HepG2 (cell line): ENCODE data around the gene TMEM95. TPM values are rescaled to one million over a fixed set of nuclear protein-coding genes. Genes with fewer than 3 reads are reported as not detected.

Experiments
- BHLHE40 ChIP-seq: IDR thresholded peaks from 2 replicates; pipeline ENCODE4 v1.6.1; 2011; ENCODE audit warnings: low read length, improper control_type of control experiment
- HOXA3 ChIP-seq: sonication (generic); formaldehyde crosslinking; IDR thresholded peaks from 2 replicates; pipeline ENCODE4 v1.5.0; 2020; ENCODE audit warnings: missing genetic modification reagents
- IRF1 ChIP-seq: sonication (generic); formaldehyde crosslinking; IDR thresholded peaks from 2 replicates; pipeline ENCODE4 v1.4.0; 2020; ENCODE audit warnings: low read depth, mild to moderate bottlenecking, missing genetic modification reagents
- NAIF1 ChIP-seq: sonication (generic); formaldehyde crosslinking; IDR thresholded peaks from 2 replicates; pipeline ENCODE4 v1.5.0; 2020; ENCODE audit warnings: mild to moderate bottlenecking, missing genetic modification reagents, borderline replicate concordance
- NFAT5 ChIP-seq: sonication (generic); formaldehyde crosslinking; IDR thresholded peaks from 2 replicates; pipeline ENCODE4 v1.4.0; 2020; ENCODE audit warnings: missing genetic modification reagents
- PAWR ChIP-seq: sonication (generic); formaldehyde crosslinking; IDR thresholded peaks from 2 replicates; pipeline ENCODE4 v1.4.0; 2020; ENCODE audit warnings: missing genetic modification reagents, mild to moderate bottlenecking, borderline replicate concordance
- RFX5 ChIP-seq: IDR thresholded peaks from 2 replicates; pipeline ENCODE4 v1.6.1; 2011; ENCODE audit warnings: low read depth, low read length, improper control_type of control experiment
- TAF1 ChIP-seq: sonication (generic); formaldehyde crosslinking; IDR thresholded peaks from 2 replicates; pipeline ENCODE4 v1.4.0; 2020; ENCODE audit warnings: missing genetic modification reagents
- TSC22D2 ChIP-seq: sonication (generic); formaldehyde crosslinking; IDR thresholded peaks from 2 replicates; pipeline ENCODE4 v1.5.1; 2020; ENCODE audit warnings: missing genetic modification reagents, mild to moderate bottlenecking, borderline replicate concordance
- WIZ ChIP-seq: sonication (generic); formaldehyde crosslinking; IDR thresholded peaks from 2 replicates; pipeline ENCODE4 v1.5.1; 2020; ENCODE audit warnings: mild to moderate bottlenecking, missing genetic modification reagents
- ZBTB7B ChIP-seq: sonication (generic); formaldehyde crosslinking; IDR thresholded peaks from 2 replicates; pipeline ENCODE4 v1.4.0; 2020; ENCODE audit warnings: missing genetic modification reagents
- ZNF780A ChIP-seq: sonication (generic); formaldehyde crosslinking; IDR thresholded peaks from 2 replicates; pipeline ENCODE4 v1.8.0; 2022; ENCODE audit warnings: mild to moderate bottlenecking, missing genetic modification reagents, moderate library complexity
- polyA plus RNA-seq, 8 experiments: library from polyadenylated mRNA; depleted of rRNA in 3 of 8; stranded (reverse) in 7 of 8; unstranded in 1 of 8; fragments of >200 nt; fragmentation: Illumina TruSeq in 4 of 8; extraction: Trizol in 4 of 8; gene quantifications; 2 replicates each; pipeline versions ENCODE4 v1.2.1 to v1.2.3, GENCODE V29; 2011 to 2016; ENCODE audit warnings: low read depth in 4 of 8, missing spikeins in 1 of 8, mixed read lengths in 1 of 8; ENCODE audit not compliant: insufficient read depth in 1 of 8
- total RNA-seq, 5 experiments: library from RNA; depleted of rRNA; stranded (reverse); fragments of >200 nt; fragmentation: Illumina TruSeq; extraction: Trizol; gene quantifications; 2 replicates each; pipeline ENCODE4 v1.2.3, GENCODE V29; 2016; ENCODE audit warnings: low read depth in 1 of 5
- TF ChIP-seq, protein P1 (sequence below): sonication (generic); formaldehyde crosslinking; IDR thresholded peaks from 2 replicates; pipeline ENCODE4 v1.8.1; 2023; ENCODE audit warnings: mild to moderate bottlenecking, missing genetic modification reagents, borderline replicate concordance

TMEM95 gene
- total and polyA plus RNA-seq, 2 of the 13 experiments (the other 11 are each of a cell fraction or from before 2014, with no cell fraction given): not detected

DNA sequence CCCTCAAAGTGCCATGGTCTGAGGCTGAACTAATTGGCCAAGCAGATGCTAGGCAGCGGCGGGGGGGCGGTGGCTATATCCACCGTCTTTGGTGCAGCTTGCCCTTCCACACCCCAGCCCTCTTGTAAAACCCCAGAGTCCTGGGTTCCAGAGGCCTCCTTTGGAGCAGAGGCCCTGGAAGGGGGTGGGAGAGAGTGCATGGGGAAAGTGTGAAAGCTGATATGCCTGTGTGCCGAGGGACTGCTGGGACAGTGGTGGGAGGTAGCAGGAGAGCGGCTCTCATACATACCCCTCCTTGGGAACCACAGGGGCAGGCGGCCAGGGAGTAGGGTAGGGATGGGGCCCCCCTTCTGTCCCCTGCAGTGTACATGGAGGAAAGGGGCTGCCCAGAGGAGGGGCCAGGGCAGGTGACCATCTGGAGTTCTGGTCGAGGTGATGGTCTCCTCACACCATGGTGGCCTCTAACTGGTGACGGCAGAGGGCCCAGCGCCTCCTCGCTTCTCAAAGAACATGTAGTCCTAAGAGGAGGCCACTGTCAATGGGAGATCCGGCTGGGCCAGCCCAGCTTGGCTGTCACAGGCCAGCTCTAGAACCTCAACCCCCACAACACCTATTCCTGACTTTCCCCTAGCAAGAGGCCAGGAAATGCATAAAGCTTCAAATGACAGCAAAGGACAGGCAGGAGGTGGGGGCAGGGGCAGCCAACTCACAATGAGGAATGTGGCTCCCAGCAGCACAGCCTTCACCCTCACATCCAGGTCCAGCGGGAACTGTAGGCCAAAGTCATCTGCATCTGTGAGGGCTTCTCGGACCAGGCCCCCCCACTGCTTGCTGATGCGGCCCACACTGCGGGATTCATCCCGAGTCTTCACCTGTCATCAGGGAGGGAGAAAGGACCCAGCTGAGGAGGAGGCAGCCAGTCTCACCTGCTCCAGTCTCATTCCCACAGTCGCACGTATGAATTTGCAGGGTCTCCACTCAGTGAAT, 35.3 kb downstream of the TMEM95 start (continued):
- TF ChIP-seq IRF1 (CRISPR knock-in tag) (no peak), PAWR (CRISPR knock-in tag) (no peak), NFAT5 (CRISPR knock-in tag) (no peak), RFX5 (no peak), NAIF1 (no peak), TSC22D2 (CRISPR knock-in tag) (no peak), BHLHE40 (no peak), ZBTB7B (CRISPR knock-in tag) (no peak), WIZ (CRISPR knock-in tag) (no peak), TAF1 (CRISPR knock-in tag) (no peak), ZNF780A (no peak), HOXA3 (no peak)
- TF ChIP-seq, protein P1, sequence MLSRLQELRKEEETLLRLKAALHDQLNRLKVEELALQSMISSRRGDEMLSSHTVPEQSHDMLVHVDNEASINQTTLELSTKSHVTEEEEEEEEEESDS (CRISPR knock-in tag): no peak
